ENCODE results near the gene PNKP. TPM values are rescaled to one million over a fixed set of nuclear protein-coding genes. Genes with fewer than 3 reads are reported as not detected.

The PNKP gene
- total and polyA plus RNA-seq, 9 of the 15 experiments (the other 6 are each of a cell fraction or from before 2014, with no cell fraction given), result 2.8 to 85.4 (median 25.3) TPM

DNA sequence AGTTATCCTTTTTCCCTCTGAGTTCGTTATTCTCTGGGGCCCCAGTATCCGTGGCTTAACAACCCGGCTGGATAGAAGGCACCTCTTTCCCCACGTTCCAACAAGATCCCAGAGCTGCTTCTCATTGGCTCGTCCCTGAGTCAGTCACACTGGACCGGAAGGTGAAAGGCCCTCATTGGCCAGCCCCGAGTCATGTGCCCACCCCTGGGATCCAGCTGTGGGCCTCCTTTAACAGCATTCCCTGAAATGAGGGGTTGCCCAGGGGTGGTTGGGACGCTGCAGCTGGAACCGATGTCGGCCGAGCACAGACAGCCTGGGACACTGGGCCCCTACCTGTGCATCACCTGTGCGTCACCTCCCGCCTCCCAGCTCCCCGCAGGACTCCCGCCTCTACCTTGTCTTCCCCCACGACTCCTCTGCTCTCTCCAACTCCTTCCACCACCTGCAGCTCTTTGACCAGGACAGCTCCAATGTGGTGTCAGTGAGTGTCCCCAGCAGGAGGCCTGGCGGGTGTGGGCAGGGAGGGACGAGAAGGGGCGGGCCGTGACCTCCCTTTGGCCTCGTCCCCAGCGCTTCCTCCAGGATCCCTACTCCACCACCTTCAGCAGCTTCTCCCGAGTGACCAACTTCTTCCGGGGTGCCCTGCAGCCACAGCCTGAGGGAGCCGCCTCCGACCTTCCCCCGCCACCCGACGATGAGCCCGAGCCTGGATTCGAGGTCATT lies 14.5 kb upstream of the PNKP start (continued):
- TF ChIP-seq RBM25 (IDR thresholded peaks at IDR 0.05; ENCODE audit: low read depth, low read length, severe bottlenecking) (peak; percentile 54), ZNF764 (CRISPR knock-in tag; IDR thresholded peaks at IDR 0.05; ENCODE audit: low read depth) (no peak), NFYB (IDR thresholded peaks at IDR 0.05; ENCODE audit: extremely low read depth, insufficient read length) (peak; percentile 64), RBM15 (IDR thresholded peaks at IDR 0.05; ENCODE audit: insufficient read depth, low read length) (no peak)
- TF ChIP-seq, protein P1, sequence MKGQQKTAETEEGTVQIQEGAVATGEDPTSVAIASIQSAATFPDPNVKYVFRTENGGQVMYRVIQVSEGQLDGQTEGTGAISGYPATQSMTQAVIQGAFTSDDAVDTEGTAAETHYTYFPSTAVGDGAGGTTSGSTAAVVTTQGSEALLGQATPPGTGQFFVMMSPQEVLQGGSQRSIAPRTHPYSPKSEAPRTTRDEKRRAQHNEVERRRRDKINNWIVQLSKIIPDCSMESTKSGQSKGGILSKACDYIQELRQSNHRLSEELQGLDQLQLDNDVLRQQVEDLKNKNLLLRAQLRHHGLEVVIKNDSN (CRISPR knock-in tag; IDR thresholded peaks at IDR 0.05), result peak; percentile 84
- TF ChIP-seq, protein P2, sequence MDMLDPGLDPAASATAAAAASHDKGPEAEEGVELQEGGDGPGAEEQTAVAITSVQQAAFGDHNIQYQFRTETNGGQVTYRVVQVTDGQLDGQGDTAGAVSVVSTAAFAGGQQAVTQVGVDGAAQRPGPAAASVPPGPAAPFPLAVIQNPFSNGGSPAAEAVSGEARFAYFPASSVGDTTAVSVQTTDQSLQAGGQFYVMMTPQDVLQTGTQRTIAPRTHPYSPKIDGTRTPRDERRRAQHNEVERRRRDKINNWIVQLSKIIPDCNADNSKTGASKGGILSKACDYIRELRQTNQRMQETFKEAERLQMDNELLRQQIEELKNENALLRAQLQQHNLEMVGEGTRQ (CRISPR knock-in tag; IDR thresholded peaks at IDR 0.05), result peak; percentile 57
- TF ChIP-seq, protein P3, sequence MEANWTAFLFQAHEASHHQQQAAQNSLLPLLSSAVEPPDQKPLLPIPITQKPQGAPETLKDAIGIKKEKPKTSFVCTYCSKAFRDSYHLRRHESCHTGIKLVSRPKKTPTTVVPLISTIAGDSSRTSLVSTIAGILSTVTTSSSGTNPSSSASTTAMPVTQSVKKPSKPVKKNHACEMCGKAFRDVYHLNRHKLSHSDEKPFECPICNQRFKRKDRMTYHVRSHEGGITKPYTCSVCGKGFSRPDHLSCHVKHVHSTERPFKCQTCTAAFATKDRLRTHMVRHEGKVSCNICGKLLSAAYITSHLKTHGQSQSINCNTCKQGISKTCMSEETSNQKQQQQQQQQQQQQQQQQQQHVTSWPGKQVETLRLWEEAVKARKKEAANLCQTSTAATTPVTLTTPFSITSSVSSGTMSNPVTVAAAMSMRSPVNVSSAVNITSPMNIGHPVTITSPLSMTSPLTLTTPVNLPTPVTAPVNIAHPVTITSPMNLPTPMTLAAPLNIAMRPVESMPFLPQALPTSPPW (CRISPR knock-in tag; IDR thresholded peaks at IDR 0.05), result no peak
- TF ChIP-seq, protein P4, sequence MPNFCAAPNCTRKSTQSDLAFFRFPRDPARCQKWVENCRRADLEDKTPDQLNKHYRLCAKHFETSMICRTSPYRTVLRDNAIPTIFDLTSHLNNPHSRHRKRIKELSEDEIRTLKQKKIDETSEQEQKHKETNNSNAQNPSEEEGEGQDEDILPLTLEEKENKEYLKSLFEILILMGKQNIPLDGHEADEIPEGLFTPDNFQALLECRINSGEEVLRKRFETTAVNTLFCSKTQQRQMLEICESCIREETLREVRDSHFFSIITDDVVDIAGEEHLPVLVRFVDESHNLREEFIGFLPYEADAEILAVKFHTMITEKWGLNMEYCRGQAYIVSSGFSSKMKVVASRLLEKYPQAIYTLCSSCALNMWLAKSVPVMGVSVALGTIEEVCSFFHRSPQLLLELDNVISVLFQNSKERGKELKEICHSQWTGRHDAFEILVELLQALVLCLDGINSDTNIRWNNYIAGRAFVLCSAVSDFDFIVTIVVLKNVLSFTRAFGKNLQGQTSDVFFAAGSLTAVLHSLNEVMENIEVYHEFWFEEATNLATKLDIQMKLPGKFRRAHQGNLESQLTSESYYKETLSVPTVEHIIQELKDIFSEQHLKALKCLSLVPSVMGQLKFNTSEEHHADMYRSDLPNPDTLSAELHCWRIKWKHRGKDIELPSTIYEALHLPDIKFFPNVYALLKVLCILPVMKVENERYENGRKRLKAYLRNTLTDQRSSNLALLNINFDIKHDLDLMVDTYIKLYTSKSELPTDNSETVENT (CRISPR knock-in tag; IDR thresholded peaks at IDR 0.05), result no peak
